HEK293 (cell line): ENCODE data around the gene PHF21A.

Source experiments
- CTCF ChIA-PET: fragments of 350-600 bp; formaldehyde crosslinking; extraction: SDS; loops from one replicate; lab custom pipeline; 2021; ENCODE audit warnings: antibody characterized with exemption; lab: Yijun Ruan, JAX
- POLR2A ChIA-PET: fragments of 300-600 bp; formaldehyde crosslinking; extraction: SDS; loops from one replicate; lab custom pipeline; 2020; ENCODE audit warnings: antibody characterized with exemption, inconsistent platforms; lab: Yijun Ruan, JAX
- H3K27ac ChIP-seq: fragments of 200-500 bp; sonication (Bioruptor generic); 2 replicates; pipeline ENCODE4 v1.5.1; 2014; ENCODE audit warnings: low read depth, low read length, control low read depth, inconsistent platforms; ENCODE audit errors: extremely low read depth
- H3K36me3 ChIP-seq, 2 experiments: fragments of 200-500 bp in 1 of 2; sonication (Bioruptor generic) in 1 of 2; 1 replicate in 1 of 2; 2 replicates in 1 of 2; pipeline ENCODE4 v1.5.1; 2014 to 2017; ENCODE audit warnings: inconsistent platforms in 2 of 2, low read length in 2 of 2; ENCODE audit not compliant: control insufficient read depth in 2 of 2, insufficient read depth in 1 of 2
- H3K4me1 ChIP-seq: fragments of 200-500 bp; sonication (Bioruptor generic); 2 replicates; pipeline ENCODE4 v1.5.1; 2014; ENCODE audit warnings: mild to moderate bottlenecking, low read length, inconsistent platforms; ENCODE audit not compliant: control insufficient read depth, insufficient read depth
- H3K4me3 ChIP-seq: 2 replicates; pipeline ENCODE4 v1.5.1; 2011; ENCODE audit warnings: low read depth, mild to moderate bottlenecking, control low read depth, low read length, moderate library complexity
- H3K9me3 ChIP-seq: fragments of 200-500 bp; sonication (Bioruptor generic); 2 replicates; pipeline ENCODE4 v1.5.1; 2014; ENCODE audit warnings: low read depth, low read length, inconsistent platforms; ENCODE audit not compliant: control insufficient read depth, insufficient read depth
- ELK4 ChIP-seq: IDR thresholded peaks from 2 replicates; pipeline ENCODE4 v1.6.1; 2011; ENCODE audit warnings: mild to moderate bottlenecking, low read depth, low read length, borderline replicate concordance
- FEZF1 ChIP-seq: fragments of 450-650 bp; formaldehyde crosslinking; IDR thresholded peaks from 2 replicates; pipeline ENCODE4 v1.5.1; 2016; ENCODE audit warnings: missing biosample characterization, missing genetic modification characterization
- HIC1 ChIP-seq: fragments of 450-650 bp; formaldehyde crosslinking; IDR thresholded peaks from 2 replicates; pipeline ENCODE4 v1.5.1; 2016; ENCODE audit warnings: missing biosample characterization, missing genetic modification characterization
- OSR2 ChIP-seq: fragments of 450-650 bp; formaldehyde crosslinking; IDR thresholded peaks from 2 replicates; pipeline ENCODE4 v1.5.1; 2016; ENCODE audit warnings: missing biosample characterization, missing genetic modification characterization
- SCRT1 ChIP-seq: fragments of 450-650 bp; formaldehyde crosslinking; IDR thresholded peaks from 2 replicates; pipeline ENCODE4 v1.5.1; 2016; ENCODE audit warnings: missing biosample characterization, missing genetic modification characterization, borderline replicate concordance
- YY2 ChIP-seq: fragments of 450-650 bp; formaldehyde crosslinking; IDR thresholded peaks from 2 replicates; pipeline ENCODE4 v1.5.1; 2016; ENCODE audit warnings: missing biosample characterization, missing genetic modification characterization
- ZBTB20 ChIP-seq: fragments of 450-650 bp; formaldehyde crosslinking; IDR thresholded peaks from 2 replicates; pipeline ENCODE4 v1.5.1; 2016; ENCODE audit warnings: missing biosample characterization, missing genetic modification characterization
- ZBTB21 ChIP-seq: fragments of 450-650 bp; formaldehyde crosslinking; IDR thresholded peaks from 2 replicates; pipeline ENCODE4 v1.5.1; 2017; ENCODE audit warnings: missing biosample characterization, missing genetic modification characterization
- ZNF157 ChIP-seq: fragments of 450-650 bp; formaldehyde crosslinking; IDR thresholded peaks from 2 replicates; pipeline ENCODE4 v1.5.1; 2016; ENCODE audit warnings: missing biosample characterization, missing genetic modification characterization
- ZNF169 ChIP-seq: fragments of 450-650 bp; formaldehyde crosslinking; IDR thresholded peaks from 2 replicates; pipeline ENCODE4 v1.5.1; 2016; ENCODE audit warnings: missing biosample characterization, missing genetic modification characterization
- ZNF19 ChIP-seq: fragments of 450-650 bp; formaldehyde crosslinking; IDR thresholded peaks from 2 replicates; pipeline ENCODE4; 2016; ENCODE audit warnings: missing biosample characterization, missing genetic modification characterization, low read depth
- ZNF394 ChIP-seq: fragments of 450-650 bp; formaldehyde crosslinking; IDR thresholded peaks from 2 replicates; pipeline ENCODE4 v1.5.1; 2016; ENCODE audit warnings: missing biosample characterization, missing genetic modification characterization, mild to moderate bottlenecking, moderate library complexity, borderline replicate concordance
- ZNF580 ChIP-seq: fragments of 450-650 bp; formaldehyde crosslinking; IDR thresholded peaks from 2 replicates; pipeline ENCODE4 v1.5.1; 2016; ENCODE audit warnings: missing biosample characterization, missing genetic modification characterization
- ZNF791 ChIP-seq: fragments of 450-650 bp; formaldehyde crosslinking; IDR thresholded peaks from 2 replicates; pipeline ENCODE4 v1.5.1; 2016; ENCODE audit warnings: missing biosample characterization, missing genetic modification characterization
- TF ChIP-seq, protein P1 (sequence below): fragments of 450-650 bp; formaldehyde crosslinking; IDR thresholded peaks from 2 replicates; pipeline ENCODE4 v1.5.1; 2016; ENCODE audit warnings: missing biosample characterization, missing genetic modification characterization
- TF ChIP-seq, protein P2 (sequence below): fragments of 450-650 bp; formaldehyde crosslinking; IDR thresholded peaks from 2 replicates; pipeline ENCODE4 v1.5.1; 2016; ENCODE audit warnings: missing biosample characterization, missing genetic modification characterization
- TF ChIP-seq, protein P3 (sequence below): fragments of 450-650 bp; formaldehyde crosslinking; IDR thresholded peaks from 2 replicates; pipeline ENCODE4 v1.5.1; 2017; ENCODE audit warnings: missing biosample characterization, missing genetic modification characterization

Gene PHF21A

DNA sequence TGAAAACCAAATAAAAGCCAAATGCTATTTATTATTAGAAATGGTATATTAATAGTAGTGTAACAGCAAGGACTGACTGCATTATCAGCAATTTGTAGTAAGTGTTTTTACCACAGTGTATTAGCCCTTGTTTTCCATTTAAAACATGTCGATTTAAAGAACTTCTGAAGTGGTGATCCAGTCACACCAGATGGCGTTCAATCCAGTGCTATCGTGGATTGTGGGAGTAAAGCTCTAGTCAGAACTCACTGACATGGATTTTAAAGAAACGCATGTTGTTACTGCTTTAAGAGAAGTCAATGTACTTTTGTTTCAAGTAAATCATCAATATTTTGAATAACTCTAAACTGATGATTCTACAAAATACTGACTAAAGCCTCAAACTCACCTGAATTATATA lies 147.7 kb downstream of the PHF21A start:
- ChIA-PET POLR2A (no interaction called here), CTCF (no interaction called here)
- no peaks in the 10 kb centered on the region for H3K9me3 ChIP-seq
- no peak overlapping the region for H3K4me3 ChIP-seq
- no peak overlapping the region for H3K27ac ChIP-seq
- peaks cover 0 to 31% of the 10 kb centered on the region in 2 experiments; a peak in 1 of 3 replicates for H3K36me3 ChIP-seq
- TF ChIP-seq ZBTB20 (tag by site-specific recombination) (no peak), FEZF1 (tag by site-specific recombination) (no peak), ZNF394 (no peak), SCRT1 (tag by site-specific recombination) (no peak)
- TF ChIP-seq, protein P1, sequence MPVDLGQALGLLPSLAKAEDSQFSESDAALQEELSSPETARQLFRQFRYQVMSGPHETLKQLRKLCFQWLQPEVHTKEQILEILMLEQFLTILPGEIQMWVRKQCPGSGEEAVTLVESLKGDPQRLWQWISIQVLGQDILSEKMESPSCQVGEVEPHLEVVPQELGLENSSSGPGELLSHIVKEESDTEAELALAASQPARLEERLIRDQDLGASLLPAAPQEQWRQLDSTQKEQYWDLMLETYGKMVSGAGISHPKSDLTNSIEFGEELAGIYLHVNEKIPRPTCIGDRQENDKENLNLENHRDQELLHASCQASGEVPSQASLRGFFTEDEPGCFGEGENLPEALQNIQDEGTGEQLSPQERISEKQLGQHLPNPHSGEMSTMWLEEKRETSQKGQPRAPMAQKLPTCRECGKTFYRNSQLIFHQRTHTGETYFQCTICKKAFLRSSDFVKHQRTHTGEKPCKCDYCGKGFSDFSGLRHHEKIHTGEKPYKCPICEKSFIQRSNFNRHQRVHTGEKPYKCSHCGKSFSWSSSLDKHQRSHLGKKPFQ (tag by site-specific recombination): no peak
- TF ChIP-seq, protein P2, sequence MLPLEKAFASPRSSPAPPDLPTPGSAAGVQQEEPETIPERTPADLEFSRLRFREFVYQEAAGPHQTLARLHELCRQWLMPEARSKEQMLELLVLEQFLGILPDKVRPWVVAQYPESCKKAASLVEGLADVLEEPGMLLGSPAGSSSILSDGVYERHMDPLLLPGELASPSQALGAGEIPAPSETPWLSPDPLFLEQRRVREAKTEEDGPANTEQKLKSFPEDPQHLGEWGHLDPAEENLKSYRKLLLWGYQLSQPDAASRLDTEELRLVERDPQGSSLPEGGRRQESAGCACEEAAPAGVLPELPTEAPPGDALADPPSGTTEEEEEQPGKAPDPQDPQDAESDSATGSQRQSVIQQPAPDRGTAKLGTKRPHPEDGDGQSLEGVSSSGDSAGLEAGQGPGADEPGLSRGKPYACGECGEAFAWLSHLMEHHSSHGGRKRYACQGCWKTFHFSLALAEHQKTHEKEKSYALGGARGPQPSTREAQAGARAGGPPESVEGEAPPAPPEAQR (tag by site-specific recombination): no peak
- no peaks in the 10 kb centered on the region for H3K4me1 ChIP-seq

DNA sequence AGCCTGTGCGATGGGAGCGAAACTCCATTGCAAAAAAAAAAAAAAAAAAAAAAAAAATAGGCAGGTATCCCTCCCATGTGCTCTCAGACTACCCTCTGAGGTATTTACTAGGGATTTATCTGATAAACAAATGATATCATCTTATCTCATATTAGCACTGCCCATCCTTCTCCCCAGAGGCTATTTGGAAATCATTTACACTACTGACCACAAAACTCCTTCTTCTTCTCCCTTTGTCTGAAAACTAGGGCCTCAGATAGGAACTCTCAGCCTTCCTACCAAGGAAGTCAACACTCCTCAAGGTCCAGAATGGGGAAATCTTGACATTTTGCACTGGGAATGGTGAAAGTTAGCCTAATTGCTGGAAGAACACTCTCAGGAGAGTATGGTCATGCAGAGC lies 152.4 kb downstream of the PHF21A start:
- Histone ChIP-seq H3K4me3 (no peak overlapping the region), H3K4me1 (no peaks in the 10 kb centered on the region), H3K36me3 (peaks cover 0 to 53% of the 10 kb centered on the region in 2 experiments; a peak in 1 of 3 replicates), H3K27ac (no peak overlapping the region), H3K9me3 (no peaks in the 10 kb centered on the region)
- TF ChIP-seq ZNF19 (tag by site-specific recombination) (no peak), ZNF580 (tag by site-specific recombination) (no peak), OSR2 (tag by site-specific recombination) (no peak), HIC1 (no peak), ZNF791 (tag by site-specific recombination) (no peak), ZBTB21 (tag by site-specific recombination) (no peak)
- TF ChIP-seq, protein P3, sequence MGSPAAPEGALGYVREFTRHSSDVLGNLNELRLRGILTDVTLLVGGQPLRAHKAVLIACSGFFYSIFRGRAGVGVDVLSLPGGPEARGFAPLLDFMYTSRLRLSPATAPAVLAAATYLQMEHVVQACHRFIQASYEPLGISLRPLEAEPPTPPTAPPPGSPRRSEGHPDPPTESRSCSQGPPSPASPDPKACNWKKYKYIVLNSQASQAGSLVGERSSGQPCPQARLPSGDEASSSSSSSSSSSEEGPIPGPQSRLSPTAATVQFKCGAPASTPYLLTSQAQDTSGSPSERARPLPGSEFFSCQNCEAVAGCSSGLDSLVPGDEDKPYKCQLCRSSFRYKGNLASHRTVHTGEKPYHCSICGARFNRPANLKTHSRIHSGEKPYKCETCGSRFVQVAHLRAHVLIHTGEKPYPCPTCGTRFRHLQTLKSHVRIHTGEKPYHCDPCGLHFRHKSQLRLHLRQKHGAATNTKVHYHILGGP (tag by site-specific recombination): no peak
- POLR2A ChIA-PET: no interaction called here
- CTCF ChIA-PET: interaction anchor here (0.6 to 6.4 kb wide), 5 partner anchors 18 to 96 kb away, joined by 3 to 85 read pairs (median 5); no protein-coding TSS in a partner anchor

- ChIA-PET POLR2A (no interaction called here), CTCF (interaction anchor here (1.2 to 6.4 kb wide), 3 partner anchors 27 to 94 kb away, joined by 3 to 85 read pairs (median 33); no protein-coding TSS in a partner anchor)
Observed at GRCh38 chr11:45967506-45967905, 153.7 kb downstream of the PHF21A start.

More at GRCh38 chr11:45967506-45967905, 153.7 kb downstream of the PHF21A start:
- no peak overlapping the region for H3K27ac ChIP-seq
- H3K9me3 ChIP-seq: no peaks in the 10 kb centered on the region
- H3K36me3 ChIP-seq: peaks cover 3 to 53% of the 10 kb centered on the region in 2 experiments; a peak in 2 of 3 replicates
- H3K4me3 ChIP-seq: no peak overlapping the region
- H3K4me1 ChIP-seq: no peaks in the 10 kb centered on the region
- TF ChIP-seq ELK4 (no peak), YY2 (tag by site-specific recombination) (no peak), ZNF157 (tag by site-specific recombination) (no peak), ZNF169 (no peak)
- TF ChIP-seq, protein P2 (tag by site-specific recombination): no peak
